HG03439 (cell line): ENCODE data around the gene FGFRL1.
"Not testable (repeated sequence)": the region's sequence is repeated elsewhere in the genome, so short reads cannot be mapped to it uniquely, and the experiment has no call there.

ENCODE experiments used
- ATAC-seq: cut with Tn5 transposase; IDR thresholded peaks from one replicate; pipeline ENCODE4 v1.9.1; 2021; ENCODE audit warnings: mild to moderate bottlenecking, moderate library complexity; ENCODE audit not compliant: unreplicated experiment

The FGFRL1 gene

GRCh38 chr4:992297-993110 is 18.9 kb upstream of the FGFRL1 start:
- no peak for ATAC-seq

- no peak for ATAC-seq
These were observed 18.1 kb upstream of the FGFRL1 start, which contains the start of gene SLC26A1 for GRCh38 chr4:993111-994029. SLC26A1 (minus strand) TSS chr4:993404; CDS start chr4:991703, 1,701 bp downstream.

GRCh38 chr4:995311-996026 is 16.0 kb upstream of the FGFRL1 start:
- no peak for ATAC-seq

- no peak for ATAC-seq
These were observed 15.1 kb upstream of the FGFRL1 start for GRCh38 chr4:996030-996996.

GRCh38 chr4:996997-997374 is 14.4 kb upstream of the FGFRL1 start:
- ATAC-seq = no peak

GRCh38 chr4:997375-998071 is 13.9 kb upstream of the FGFRL1 start:
- no peak for ATAC-seq

GRCh38 chr4:998096-998691 is 13.2 kb upstream of the FGFRL1 start:
- no peak for ATAC-seq

GRCh38 chr4:999240-999863 is 12.1 kb upstream of the FGFRL1 start:
- ATAC-seq = not testable (repeated sequence)

- ATAC-seq = no peak
These were observed 11.5 kb upstream of the FGFRL1 start for GRCh38 chr4:999882-1000425.

GRCh38 chr4:1000686-1001260 is 10.7 kb upstream of the FGFRL1 start:
- no peak for ATAC-seq

- ATAC-seq = no peak
These were observed 9.8 kb upstream of the FGFRL1 start for GRCh38 chr4:1001561-1002130.

- ATAC-seq = no peak
These were observed 9.2 kb upstream of the FGFRL1 start for GRCh38 chr4:1002131-1002630.

GRCh38 chr4:1002631-1003251 is 8.7 kb upstream of the FGFRL1 start:
- ATAC-seq = no peak

- ATAC-seq = no peak
These were observed 8.0 kb upstream of the FGFRL1 start for GRCh38 chr4:1003271-1004070.

- no peak for ATAC-seq
These were observed 7.4 kb upstream of the FGFRL1 start for GRCh38 chr4:1004071-1004418.
